SU-DHL-6 (cell line): ENCODE data around the gene SLC38A8.

Experiments
- H2AFZ ChIP-seq: fragments of 200-600 bp; sonication (generic); 2 replicates; pipeline ENCODE4 v1.6.1; 2014; ENCODE audit warnings: low read depth, mild to moderate bottlenecking, moderate library complexity, mixed read lengths, antibody characterized with exemption, low read length; ENCODE audit not compliant: severe bottlenecking
- H3F3A ChIP-seq: fragments of 200-600 bp; shearing (Covaris generic); 2 replicates; pipeline ENCODE4 v1.6.0; 2016; ENCODE audit warnings: antibody characterized with exemption, mild to moderate bottlenecking; ENCODE audit not compliant: insufficient read depth
- H3K27ac ChIP-seq: fragments of 200-600 bp; sonication (generic); 2 replicates; pipeline ENCODE4 v1.5.1; 2016; ENCODE audit warnings: low read depth, mild to moderate bottlenecking, low read length, moderate library complexity, mixed read lengths
- H3K27me3 ChIP-seq: fragments of 200-600 bp; sonication (generic), shearing (Covaris generic); 2 replicates; pipeline ENCODE4 v1.6.0; 2014; ENCODE audit warnings: mild to moderate bottlenecking, low read length
- H3K36me3 ChIP-seq: fragments of 200-600 bp; sonication (generic); 2 replicates; pipeline ENCODE4 v1.6.1; 2014; ENCODE audit warnings: mild to moderate bottlenecking, low read length, mixed read lengths
- H3K4me2 ChIP-seq: fragments of 300-600, 200-600 bp; shearing (Covaris generic), sonication (generic); 2 replicates; pipeline ENCODE4 v1.6.0; 2014; ENCODE audit warnings: low read length, low read depth, mild to moderate bottlenecking; ENCODE audit not compliant: poor library complexity, severe bottlenecking
- H3K4me3 ChIP-seq: fragments of 200-600 bp; sonication (generic); 2 replicates; pipeline ENCODE4 v1.5.1; 2014; ENCODE audit warnings: antibody characterized with exemption, low read length, mild to moderate bottlenecking, mixed read lengths; ENCODE audit not compliant: insufficient read depth, poor library complexity, severe bottlenecking
- H3K79me2 ChIP-seq: fragments of 200-600 bp; sonication (generic); 2 replicates; pipeline ENCODE4 v1.6.1; 2014; ENCODE audit warnings: mild to moderate bottlenecking, low read length, moderate library complexity; ENCODE audit not compliant: insufficient read depth
- H3K9ac ChIP-seq: fragments of 200-600 bp; sonication (generic); 2 replicates; pipeline ENCODE4 v1.7.0; 2014; ENCODE audit warnings: mild to moderate bottlenecking, low read length
- H3K9me2 ChIP-seq: fragments of 200-600 bp; sonication (generic); replicated peaks from 2 replicates; pipeline ENCODE4 v1.6.1; 2014; ENCODE audit warnings: low read length; ENCODE audit not compliant: insufficient read depth
- H3K9me3 ChIP-seq: fragments of 200-600 bp; sonication (generic); 2 replicates; pipeline ENCODE4 v1.6.1; 2014; ENCODE audit warnings: low read length, mixed read lengths; ENCODE audit not compliant: insufficient read depth
- H4K20me1 ChIP-seq: fragments of 200-600 bp; sonication (generic); 2 replicates; pipeline ENCODE4 v1.6.1; 2014; ENCODE audit warnings: low read depth, mild to moderate bottlenecking, antibody characterized with exemption, low read length, moderate library complexity, mixed read lengths
- EZH2phosphoT487 ChIP-seq: fragments of 200-600 bp; sonication (generic), shearing (Covaris generic); conservative IDR thresholded peaks from 2 replicates; pipeline ENCODE4 v1.6.1; 2018; ENCODE audit warnings: mild to moderate bottlenecking, antibody characterized with exemption, low read length, moderate library complexity, mixed read lengths
- TF ChIP-seq, protein P1 (sequence below): fragments of 200-600 bp; sonication (generic); IDR thresholded peaks from one replicate; pipeline ENCODE4 v1.5.1; 2017; ENCODE audit warnings: antibody characterized with exemption, mild to moderate bottlenecking, low read length, moderate library complexity; ENCODE audit not compliant: insufficient read depth, poor library complexity, severe bottlenecking

SLC38A8 gene

GRCh38 chr16:84038469-84038868 lies 4.1 kb downstream of the SLC38A8 start:
- H2AFZ ChIP-seq = no peak overlapping the region
- no peaks in the 10 kb centered on the region for H3F3A ChIP-seq
- no peaks in the 10 kb centered on the region for H3K27me3 ChIP-seq
- no peaks in the 10 kb centered on the region for H3K79me2 ChIP-seq
- no peaks in the 10 kb centered on the region for H3K9me2 ChIP-seq
- no peaks in the 10 kb centered on the region for H4K20me1 ChIP-seq
- H3K27ac ChIP-seq = no peak overlapping the region
- no peak overlapping the region for H3K4me3 ChIP-seq
- H3K9me3 ChIP-seq = no peaks in the 10 kb centered on the region
- TF ChIP-seq EZH2phosphoT487 = no peak
- TF ChIP-seq, protein P1, sequence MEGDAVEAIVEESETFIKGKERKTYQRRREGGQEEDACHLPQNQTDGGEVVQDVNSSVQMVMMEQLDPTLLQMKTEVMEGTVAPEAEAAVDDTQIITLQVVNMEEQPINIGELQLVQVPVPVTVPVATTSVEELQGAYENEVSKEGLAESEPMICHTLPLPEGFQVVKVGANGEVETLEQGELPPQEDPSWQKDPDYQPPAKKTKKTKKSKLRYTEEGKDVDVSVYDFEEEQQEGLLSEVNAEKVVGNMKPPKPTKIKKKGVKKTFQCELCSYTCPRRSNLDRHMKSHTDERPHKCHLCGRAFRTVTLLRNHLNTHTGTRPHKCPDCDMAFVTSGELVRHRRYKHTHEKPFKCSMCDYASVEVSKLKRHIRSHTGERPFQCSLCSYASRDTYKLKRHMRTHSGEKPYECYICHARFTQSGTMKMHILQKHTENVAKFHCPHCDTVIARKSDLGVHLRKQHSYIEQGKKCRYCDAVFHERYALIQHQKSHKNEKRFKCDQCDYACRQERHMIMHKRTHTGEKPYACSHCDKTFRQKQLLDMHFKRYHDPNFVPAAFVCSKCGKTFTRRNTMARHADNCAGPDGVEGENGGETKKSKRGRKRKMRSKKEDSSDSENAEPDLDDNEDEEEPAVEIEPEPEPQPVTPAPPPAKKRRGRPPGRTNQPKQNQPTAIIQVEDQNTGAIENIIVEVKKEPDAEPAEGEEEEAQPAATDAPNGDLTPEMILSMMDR = no peak
- H3K9ac ChIP-seq = no peak overlapping the region
- no peak overlapping the region for H3K4me2 ChIP-seq
- no peaks in the 10 kb centered on the region for H3K36me3 ChIP-seq

GRCh38 chr16:84036982-84037425 lies 5.6 kb downstream of the SLC38A8 start:
- H3K4me3 ChIP-seq = no peak overlapping the region
- no peak overlapping the region for H3K9ac ChIP-seq
- H3K4me2 ChIP-seq = no peak overlapping the region
- H2AFZ ChIP-seq = no peak overlapping the region
- no peaks in the 10 kb centered on the region for H3K9me2 ChIP-seq
- no peaks in the 10 kb centered on the region for H4K20me1 ChIP-seq
- H3K27me3 ChIP-seq = no peaks in the 10 kb centered on the region
- TF ChIP-seq, protein P1 = no peak
- no peak for TF ChIP-seq EZH2phosphoT487
- H3K36me3 ChIP-seq = no peaks in the 10 kb centered on the region
- H3K9me3 ChIP-seq = no peaks in the 10 kb centered on the region
- no peak overlapping the region for H3K27ac ChIP-seq
- no peaks in the 10 kb centered on the region for H3F3A ChIP-seq
- no peaks in the 10 kb centered on the region for H3K79me2 ChIP-seq

DNA sequence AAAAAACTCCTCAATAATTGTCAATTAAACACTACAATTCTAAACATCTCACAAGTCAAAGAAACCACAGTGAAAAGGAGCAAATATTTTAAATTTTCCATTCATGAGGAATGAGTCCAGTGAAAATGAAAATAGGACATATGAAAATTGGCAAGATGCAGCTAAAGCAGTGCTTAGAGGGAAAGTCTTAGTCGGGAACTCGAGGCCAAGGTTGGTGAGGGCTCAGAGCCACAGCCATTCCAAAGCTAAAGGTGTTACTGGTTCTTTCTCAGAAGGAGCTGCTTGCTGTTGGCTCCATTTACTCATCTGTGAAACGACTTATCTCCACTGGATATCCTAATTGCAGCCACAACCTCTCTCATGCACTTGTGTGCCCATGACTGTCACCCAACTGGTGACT lies 6.5 kb downstream of the SLC38A8 start:
- H3K9ac ChIP-seq = no peak overlapping the region
- H3K9me2 ChIP-seq = no peaks in the 10 kb centered on the region
- H3K27me3 ChIP-seq = no peaks in the 10 kb centered on the region
- H3K4me3 ChIP-seq = no peak overlapping the region
- H4K20me1 ChIP-seq = no peaks in the 10 kb centered on the region
- no peak overlapping the region for H2AFZ ChIP-seq
- H3K27ac ChIP-seq = no peak overlapping the region
- no peaks in the 10 kb centered on the region for H3K36me3 ChIP-seq
- no peak overlapping the region for H3K4me2 ChIP-seq
- TF ChIP-seq, protein P1 = no peak
- TF ChIP-seq EZH2phosphoT487 = no peak
- H3F3A ChIP-seq = no peaks in the 10 kb centered on the region
- no peaks in the 10 kb centered on the region for H3K9me3 ChIP-seq
- H3K79me2 ChIP-seq = no peaks in the 10 kb centered on the region

- no peak overlapping the region for H3K4me2 ChIP-seq
- no peak overlapping the region for H3K9ac ChIP-seq
- TF ChIP-seq, protein P1 = no peak
- no peak for TF ChIP-seq EZH2phosphoT487
- H3K79me2 ChIP-seq = no peaks in the 10 kb centered on the region
- no peaks in the 10 kb centered on the region for H3K9me3 ChIP-seq
- no peaks in the 10 kb centered on the region for H3K9me2 ChIP-seq
- no peaks in the 10 kb centered on the region for H4K20me1 ChIP-seq
- H3K27ac ChIP-seq = no peak overlapping the region
- no peak overlapping the region for H3K4me3 ChIP-seq
- no peaks in the 10 kb centered on the region for H3K27me3 ChIP-seq
- no peaks in the 10 kb centered on the region for H3F3A ChIP-seq
- no peak overlapping the region for H2AFZ ChIP-seq
- no peaks in the 10 kb centered on the region for H3K36me3 ChIP-seq
These were observed 8.1 kb downstream of the SLC38A8 start for GRCh38 chr16:84034516-84034915.
